Adipose tissue (tissue), 3 donors: ENCODE data around the gene RAB6A. TPM values are rescaled to one million over a fixed set of nuclear protein-coding genes. Genes with fewer than 3 reads are reported as not detected.

Source experiments
- H3K27ac ChIP-seq: one replicate; pipeline ENCODE4 v1.5.1; 2013; ENCODE audit warnings: low read depth, low read length
- WGBS, 3 donors: extraction: QIAGEN DNeasy Blood & Tissue Kit; methylation state at CpG; one replicate each; pipeline ENCODE4 v1.1.7; 2013; 5-methylcytosine and 5-hydroxymethylcytosine counted together
- polyA plus RNA-seq, 3 donors: library from polyadenylated mRNA; stranded (reverse); fragments of 200-250 nt; gene quantifications; one replicate each; pipeline ENCODE4 v1.2.3, GENCODE V29; 2013
- donor health status: healthy with polysubstance abuse.
- donor health status: Bipolar disorder and iron deficiency.
- donor health status: healthy.

RAB6A gene
- polyA plus RNA-seq, 3 donors, result 28.9 to 80.1 (median 48.1) TPM

DNA sequence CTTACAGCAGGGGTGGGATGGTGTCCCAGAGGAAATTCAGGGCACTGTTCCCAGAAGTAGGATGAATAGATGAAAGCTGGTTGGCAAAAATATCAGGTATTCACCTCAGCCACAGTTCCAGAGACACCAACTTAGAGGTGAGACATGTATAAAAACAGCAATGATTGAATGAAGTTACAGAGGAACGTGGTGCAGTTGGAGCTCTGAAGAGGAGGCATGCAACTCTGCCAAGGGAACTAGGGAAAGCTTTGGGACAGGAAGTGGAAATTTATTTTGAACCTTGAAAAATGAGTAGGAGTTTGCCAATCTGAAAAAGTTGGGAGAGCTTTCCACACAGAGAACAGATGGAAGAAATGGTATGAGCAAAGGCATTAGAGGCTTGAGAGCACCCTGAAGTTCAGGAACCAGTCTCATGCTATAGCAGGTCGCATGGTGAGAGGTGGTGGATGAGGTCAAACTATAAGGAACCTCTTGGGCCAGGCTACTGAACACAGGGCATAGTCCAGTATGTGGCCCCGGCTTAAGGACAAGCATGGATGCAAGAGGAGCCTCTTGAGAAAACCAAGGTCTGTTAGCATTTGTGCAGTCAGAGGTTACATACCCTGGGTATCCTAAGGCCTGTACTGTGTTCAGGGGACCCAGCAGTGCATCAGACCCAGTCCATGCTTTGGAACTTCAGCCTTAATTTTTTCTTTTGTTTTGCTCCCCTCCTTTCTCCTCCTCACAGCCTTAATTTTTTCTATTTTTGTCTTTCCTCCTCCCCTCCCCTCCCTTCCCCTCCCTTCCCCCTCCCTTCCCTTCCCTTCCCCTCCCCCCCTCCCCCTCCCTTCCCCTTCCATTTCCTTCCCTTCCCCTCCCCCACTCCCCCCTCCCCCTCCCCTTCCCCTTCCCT, 97.0 kb downstream of the RAB6A start:
- WGBS, 3 donors, result 71 to 80% (median 71%) methylated on average over 3 of the region's 3 CpGs
- no peak overlapping the region for H3K27ac ChIP-seq

DNA sequence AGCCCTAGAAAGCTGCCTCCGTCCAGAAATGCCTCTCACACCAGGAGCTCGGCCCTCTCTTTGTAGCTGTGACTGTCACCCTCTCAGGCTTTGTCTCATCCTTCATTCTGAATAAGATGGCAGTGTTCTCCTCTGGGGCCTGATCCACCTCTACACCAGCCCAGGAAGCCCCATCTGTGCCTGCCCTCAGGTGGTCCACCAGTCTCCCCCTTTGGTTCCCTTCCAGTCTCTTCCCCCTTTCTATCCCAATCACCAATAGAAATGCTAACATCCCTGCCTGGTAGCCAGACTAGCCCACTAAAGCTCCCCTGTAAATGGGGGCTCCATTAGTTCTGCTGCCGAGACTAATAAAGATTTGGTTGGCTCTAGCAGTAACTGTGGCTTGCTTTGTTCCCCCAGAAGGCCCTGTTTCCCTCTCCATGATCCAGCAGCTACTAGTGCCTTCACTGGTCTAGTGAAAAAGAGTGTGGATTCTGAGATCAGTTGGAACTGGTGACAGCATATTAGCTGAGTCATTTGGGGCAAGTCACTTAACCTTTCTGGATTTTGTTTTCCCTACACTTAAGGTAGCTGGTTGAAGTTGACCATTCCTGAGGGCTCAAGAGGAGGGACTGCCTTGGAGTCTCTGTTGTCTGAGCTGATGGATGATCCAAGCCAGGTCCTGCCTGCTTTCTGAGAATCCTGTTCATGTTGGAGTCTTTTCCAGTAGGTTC, 98.3 kb downstream of the RAB6A start:
- 76 to 95% (median 87%) methylated on average over 3 of the region's 3 CpGs for WGBS, 3 donors
- no peak overlapping the region for H3K27ac ChIP-seq

DNA sequence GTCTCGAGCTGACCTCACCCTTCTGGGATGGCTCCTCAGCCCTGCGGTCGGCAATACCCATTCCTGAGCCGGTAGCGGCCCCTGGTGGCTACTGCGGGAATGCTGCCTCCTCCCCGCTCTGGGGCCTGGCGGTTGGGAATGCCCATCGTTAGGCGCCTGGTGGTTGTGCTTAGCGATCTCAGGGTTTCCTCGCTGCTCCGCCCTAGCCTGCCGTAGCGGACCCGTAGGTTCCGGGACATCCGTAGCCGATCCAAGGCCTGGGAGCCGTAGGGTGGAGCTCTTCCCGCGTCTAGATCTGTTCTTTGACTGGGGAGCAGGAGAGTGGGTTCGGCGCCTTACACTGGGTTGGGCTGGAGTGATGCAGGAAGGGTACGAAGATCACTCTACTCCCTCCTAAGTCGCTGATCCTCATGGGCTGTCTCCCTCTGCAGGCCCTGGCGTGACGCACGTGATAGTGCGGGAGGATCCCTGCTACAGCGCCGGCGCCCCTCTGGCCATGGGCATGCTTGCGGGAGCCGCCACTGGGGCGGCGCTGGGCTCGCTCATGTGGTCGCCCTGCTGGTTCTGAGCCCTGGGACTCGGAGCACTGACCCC, 99.7 kb downstream of the RAB6A start:
- no peak overlapping the region for H3K27ac ChIP-seq
- WGBS, 3 donors, result 3 to 19% (median 13%) methylated on average over 36 to 40 of the region's 40 CpGs

DNA sequence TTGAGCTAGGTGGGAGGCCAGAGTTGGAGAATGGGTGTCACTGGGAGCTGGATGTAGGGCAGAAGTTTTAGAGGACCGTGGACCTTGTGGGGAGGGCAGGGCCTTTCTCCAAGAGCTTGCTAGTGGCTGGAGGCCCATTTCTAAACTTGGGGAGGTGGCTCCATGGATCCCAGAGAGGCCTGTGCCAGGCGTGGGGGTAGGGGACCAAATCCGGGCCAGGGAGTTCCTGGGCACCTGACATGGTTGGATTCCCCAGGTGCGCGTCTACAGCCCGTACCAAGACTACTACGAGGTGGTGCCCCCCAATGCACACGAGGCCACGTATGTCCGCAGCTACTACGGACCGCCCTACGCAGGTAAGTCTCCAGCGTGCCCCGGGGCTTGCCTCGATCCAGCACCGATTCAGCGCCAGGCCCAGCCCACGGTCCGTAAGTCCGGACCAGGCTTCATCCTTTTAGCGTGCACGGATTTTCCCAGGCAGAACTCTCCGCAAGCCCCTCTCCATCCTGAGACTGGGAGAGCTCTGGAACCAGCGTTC, 100.3 kb downstream of the RAB6A start:
- 22 to 49% (median 32%) methylated on average over 23 to 25 of the region's 25 CpGs for WGBS, 3 donors
- H3K27ac ChIP-seq, result no peak overlapping the region

DNA sequence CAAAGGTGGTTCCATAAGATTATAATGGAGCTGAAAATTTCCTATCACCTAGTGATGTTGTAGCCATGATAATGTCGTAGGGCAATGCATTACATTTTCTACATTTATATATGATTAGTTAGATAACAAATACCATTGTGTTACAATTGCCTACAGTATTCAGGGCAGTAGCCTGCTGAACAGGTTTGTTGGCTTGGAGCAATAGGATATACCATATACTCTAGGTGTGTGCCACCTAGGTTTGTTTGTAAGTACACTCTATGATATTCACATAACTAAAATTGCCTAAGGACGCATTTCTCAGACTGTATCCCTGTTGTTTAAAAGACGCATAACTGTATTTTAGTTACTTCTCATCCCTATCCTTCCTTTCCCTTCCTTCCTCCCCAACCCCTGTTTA, 100.9 kb downstream of the RAB6A start:
- WGBS, 3 donors, result 82 to 89% (median 85%) methylated on average over 3 of the region's 3 CpGs
- no peak overlapping the region for H3K27ac ChIP-seq

DNA sequence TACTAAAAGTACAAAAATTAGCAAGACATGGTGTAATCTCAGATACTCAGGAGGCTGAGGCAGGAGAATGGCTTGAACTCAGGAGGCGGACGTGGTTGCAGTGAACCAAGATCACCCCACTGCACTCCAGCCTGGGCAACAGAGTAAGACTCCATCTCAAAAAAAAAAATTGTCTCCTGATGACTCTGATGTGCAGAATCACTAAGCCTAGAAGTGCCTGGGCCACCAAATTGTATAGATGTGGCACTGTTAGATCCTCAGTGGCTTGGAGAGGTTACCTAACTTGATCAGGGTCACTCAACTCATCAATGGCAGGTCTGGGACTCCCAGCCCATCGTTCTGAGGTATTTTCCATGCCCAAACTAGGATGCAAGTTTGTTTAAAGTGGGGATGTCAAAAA, 103.9 kb downstream of the RAB6A start:
- WGBS, 3 donors, result 63 to 78% (median 77%) methylated on average over 3 of the region's 3 CpGs
- H3K27ac ChIP-seq, result no peak overlapping the region

DNA sequence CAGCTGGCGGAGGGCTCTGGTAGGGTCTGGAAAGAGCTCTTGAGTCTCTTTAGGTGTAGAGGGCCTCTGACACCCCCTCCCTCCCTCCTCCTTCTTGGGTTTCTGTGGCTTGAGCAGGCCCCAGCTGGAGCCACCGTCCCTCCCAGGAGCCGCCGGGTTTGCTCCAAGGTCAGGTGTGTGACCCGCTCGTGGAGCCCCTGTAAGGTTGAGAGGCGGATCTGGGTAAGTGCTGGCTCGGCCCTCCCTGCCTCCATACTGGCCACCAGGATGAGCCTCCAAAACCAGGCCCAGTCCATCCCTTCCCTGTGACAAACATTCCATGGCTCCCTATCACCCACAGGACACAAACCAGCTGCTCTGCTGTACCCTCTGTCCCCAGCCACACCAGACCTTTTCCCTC, 105.2 kb downstream of the RAB6A start:
- 83 to 93% (median 93%) methylated on average over 8 of the region's 8 CpGs for WGBS, 3 donors
- H3K27ac ChIP-seq, result no peak overlapping the region

DNA sequence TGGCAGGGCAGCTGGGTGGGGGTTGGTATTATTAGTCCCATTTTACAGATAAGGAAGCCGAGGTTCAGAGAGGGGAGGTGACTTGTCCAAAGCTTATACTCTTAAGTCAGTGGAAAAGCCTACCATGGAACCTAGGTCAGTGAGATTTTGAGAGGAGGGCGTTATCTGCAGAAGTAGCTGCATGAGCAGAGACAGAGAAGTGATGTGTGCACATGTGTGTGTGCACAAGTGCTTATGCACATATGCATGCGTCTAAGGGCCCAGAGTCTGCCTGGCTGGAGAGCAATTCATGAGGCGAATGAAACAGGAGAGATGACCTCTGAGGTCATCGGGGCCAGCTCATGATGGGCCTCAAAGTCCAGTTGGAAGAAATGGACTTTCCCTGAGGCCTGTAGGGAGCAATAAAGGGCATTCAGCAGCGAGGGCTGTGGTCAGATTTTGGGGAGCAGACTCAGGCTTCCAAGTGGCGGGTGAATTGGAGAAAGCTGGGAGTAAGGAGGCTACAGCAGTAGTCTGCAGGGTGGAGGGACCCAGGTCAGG, 106.3 kb downstream of the RAB6A start:
- H3K27ac ChIP-seq, result no peak overlapping the region
- WGBS, 3 donors, result 87 to 92% (median 89%) methylated on average over 7 of the region's 7 CpGs

DNA sequence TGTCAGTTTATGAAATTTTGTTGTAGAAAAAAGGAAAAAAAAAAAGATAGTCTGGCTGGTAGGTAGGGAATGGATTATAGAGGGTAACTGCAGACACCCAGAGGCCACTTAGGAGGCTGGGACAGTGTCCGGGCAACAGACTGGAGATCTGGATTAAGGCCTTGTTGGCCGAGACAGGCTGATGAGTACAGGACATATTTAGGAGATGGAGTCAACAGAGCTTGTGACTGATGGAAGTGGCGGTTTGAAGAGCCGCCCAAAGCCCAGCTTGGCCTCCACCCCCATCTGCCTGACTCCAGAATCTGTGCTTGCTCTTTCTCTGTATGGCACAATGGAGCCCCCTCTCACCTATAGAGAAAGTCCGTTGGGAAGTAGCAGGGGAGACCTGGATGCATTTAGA, 106.9 kb downstream of the RAB6A start:
- no peak overlapping the region for H3K27ac ChIP-seq
- WGBS, 3 donors, result 91 to 93% (median 91%) methylated on average over 5 of the region's 5 CpGs

DNA sequence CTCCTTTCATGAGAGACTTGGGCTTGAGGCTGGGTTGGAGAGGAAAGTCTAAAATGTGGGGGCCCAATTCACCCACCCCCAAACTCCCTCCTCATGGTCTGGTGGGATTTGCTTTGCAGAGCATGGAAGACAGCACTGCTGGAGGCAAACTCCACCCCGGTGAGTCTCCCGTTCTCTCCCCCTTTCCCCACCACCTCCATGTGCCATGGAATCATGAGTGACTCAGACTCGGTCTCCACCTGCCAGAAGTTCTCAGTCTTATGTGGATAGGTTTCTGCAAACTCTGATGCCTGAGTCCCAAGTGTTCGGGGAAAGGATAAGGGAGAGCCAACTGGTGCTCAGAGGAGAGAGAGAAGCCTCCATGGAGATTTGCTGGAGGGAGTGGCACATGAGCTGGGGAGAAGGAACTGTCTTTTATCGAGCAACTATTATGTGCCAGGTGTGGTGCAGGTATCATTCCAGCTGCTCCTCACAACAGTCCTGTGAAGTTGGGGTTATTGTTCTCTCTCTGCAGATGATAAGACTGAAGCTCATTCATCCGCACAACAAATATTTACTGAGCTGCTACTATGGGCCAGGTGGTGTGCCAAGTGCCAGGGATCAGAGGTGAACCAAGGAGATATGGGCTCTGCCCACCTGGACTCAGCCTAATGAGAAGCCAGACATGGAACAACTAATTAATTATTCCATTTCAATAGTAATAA, 107.9 kb downstream of the RAB6A start:
- no peak overlapping the region for H3K27ac ChIP-seq
- 88 to 96% (median 88%) methylated on average over 6 of the region's 6 CpGs for WGBS, 3 donors

DNA sequence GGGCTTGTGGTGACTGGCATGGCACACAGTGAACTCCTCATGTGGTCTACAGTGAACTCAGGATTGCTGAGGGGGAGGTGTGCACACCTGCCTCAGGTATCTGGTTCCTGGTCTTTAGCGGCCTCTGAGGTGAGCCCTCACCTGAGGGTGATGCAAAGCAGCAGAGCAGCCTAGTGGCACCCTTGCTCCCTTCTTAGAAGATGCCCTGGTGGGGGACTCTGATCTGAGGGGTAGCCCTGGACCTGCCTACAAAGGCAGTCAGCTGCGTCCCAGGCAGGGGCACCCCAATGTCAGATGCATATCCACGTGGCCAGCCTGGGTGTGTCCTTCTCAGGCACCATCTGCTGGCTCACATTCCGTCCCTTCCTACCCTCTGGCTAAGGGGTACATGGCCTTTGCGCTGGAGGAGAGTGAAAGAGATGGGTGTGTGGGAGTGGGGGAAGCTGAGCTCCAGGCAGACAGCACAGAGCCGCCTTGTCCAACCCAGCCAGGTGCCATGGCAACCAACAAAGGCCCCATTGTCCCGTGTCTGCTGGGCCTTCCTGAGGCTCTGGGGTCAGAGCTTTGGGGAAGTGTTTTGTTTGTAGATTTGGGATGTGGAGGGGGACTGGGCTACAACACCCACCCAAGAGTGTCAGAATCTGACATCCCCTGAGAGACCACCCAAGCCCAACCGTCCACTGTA, 108.7 kb downstream of the RAB6A start:
- 47 to 77% (median 52%) methylated on average over 8 of the region's 8 CpGs for WGBS, 3 donors
- H3K27ac ChIP-seq, result no peak overlapping the region

DNA sequence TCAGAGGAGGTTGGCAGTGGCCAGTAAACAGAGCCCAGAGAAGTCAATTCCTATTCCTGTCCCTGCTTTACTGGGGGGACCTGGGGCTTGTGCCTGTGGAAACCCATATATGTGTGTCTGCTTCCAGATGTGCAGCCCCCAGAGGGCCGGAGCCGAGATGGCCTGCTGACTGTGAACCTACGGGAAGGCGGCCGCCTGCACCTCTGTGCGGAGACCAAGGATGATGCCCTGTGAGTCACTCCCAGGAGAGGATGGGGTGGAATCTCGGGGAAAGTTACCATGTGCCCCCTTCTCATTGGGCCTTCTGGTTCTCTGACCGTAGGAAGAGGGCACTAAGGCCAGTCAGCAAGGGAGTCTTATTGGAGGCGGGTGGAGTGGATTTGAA, 109.2 kb downstream of the RAB6A start:
- H3K27ac ChIP-seq, result no peak overlapping the region
- WGBS, 3 donors, result 91 to 96% (median 94%) methylated on average over 9 of the region's 9 CpGs

DNA sequence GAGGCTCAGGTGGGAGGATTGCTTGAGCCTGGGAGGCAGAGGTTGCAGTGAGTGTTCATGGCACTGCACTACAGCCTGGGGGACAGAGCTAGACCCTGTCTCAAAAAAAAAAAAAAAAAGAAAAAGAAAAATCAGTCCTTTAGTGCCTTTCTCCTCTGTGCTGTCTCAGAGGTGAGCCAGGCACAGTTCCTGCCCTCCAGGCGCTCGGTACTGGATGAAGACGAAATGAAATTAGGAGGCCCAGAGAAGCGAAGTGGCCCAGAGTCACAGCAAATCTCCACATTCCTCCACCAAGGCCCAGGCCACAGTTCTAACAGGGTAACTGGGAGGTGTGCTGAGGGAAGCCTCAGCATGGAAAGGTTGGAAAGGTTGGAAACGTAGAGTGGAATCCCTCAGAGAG, 109.6 kb downstream of the RAB6A start:
- no peak overlapping the region for H3K27ac ChIP-seq
- WGBS, 3 donors, result 94 to 96% (median 95%) methylated on average over 5 of the region's 5 CpGs

DNA sequence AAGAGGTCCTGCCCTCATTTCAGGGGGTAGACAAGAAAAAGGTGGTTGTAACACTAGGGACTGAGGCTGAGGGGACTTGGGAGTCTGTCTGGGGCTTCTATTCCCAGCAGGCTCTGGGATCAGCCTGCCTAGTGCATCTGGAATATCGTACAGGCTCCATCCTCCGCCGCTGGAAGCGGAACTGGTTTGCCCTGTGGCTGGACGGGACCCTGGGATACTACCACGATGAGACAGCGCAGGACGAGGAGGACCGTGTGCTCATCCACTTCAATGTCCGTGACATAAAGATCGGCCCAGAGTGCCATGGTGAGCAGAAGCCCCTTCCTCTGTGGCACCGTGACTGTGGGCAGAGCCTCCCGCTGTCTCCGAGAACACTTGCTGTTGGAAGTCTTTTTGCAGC, 110.5 kb downstream of the RAB6A start:
- WGBS, 3 donors, result 84 to 93% (median 91%) methylated on average over 14 of the region's 14 CpGs
- H3K27ac ChIP-seq, result no peak overlapping the region

DNA sequence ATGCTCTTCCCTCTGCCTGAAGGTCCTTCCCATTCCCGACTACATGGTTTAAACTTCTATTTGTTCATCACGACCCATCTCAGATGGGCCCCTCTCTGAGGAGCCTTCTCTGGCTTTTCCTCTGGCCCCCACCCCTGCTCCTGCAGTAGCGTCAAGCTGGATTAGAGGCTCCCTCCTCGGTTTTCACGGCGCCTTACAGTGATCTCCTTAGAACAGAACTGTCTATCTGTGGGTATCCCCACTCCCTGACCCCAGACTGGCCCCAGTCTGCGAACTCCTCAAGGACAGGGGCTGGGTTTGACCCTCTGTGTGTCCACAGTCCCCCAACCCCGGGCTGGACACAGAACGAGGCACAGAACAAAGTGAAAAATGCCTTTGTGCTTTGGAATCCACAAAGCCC, 111.7 kb downstream of the RAB6A start:
- H3K27ac ChIP-seq, result no peak overlapping the region
- WGBS, 3 donors, result 75 to 78% (median 78%) methylated on average over 9 of the region's 9 CpGs

DNA sequence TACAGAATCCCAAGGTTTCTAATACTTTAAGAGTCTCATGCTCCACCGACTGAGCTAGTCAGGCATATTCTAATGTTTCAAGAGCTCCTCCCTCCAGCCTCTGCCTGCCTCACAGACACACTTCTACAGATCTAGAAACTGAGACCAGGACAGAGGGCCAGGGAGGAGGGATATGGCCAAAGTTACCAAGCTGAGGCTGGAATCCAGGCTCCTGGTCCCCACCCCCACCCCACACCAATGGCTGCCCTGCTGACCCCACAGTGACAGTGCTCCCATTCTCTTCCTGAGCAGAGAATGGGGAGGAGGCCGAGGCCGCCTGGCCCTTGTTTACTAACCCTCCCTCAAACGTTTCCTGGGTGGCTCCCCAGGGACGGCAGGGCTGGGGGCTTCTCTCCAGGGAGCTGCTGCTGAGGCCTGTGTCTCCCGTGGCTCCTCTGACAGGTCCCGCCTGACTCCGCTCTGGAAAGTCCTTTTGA, 112.3 kb downstream of the RAB6A start:
- no peak overlapping the region for H3K27ac ChIP-seq
- 64 to 72% (median 71%) methylated on average over 8 of the region's 8 CpGs for WGBS, 3 donors

DNA sequence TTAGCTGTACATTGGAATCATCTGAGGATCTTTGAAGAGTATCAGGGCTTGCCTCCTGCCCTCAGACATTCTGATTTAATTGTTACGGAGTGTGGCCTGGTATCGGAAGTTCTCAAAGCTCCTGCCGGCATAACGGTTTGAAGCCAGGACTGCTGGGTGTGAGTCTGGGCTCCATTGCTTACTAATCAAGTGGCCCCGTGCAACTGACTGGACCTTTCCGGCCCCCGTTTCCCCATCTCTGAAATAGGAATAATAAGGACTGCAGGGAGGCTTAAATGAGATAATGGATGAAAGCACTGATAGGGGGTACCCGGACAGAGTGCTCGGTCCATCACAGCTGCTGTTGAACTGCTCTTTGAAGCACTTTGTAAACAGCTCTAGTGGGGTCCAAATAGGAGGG, 112.8 kb downstream of the RAB6A start:
- H3K27ac ChIP-seq, result no peak overlapping the region
- 87 to 92% (median 87%) methylated on average over 9 of the region's 9 CpGs for WGBS, 3 donors
